Fibroblast of the aortic adventitia (primary cell): ENCODE data around the gene SPINT4. TPM values are rescaled to one million over a fixed set of nuclear protein-coding genes. Genes with fewer than 3 reads are reported as not detected.

Experiments used
- DNase-seq: peaks from one replicate; pipeline ENCODE4 v3.0.0-alpha.2; 2010; ENCODE audit warnings: low read depth
- H3K4me3 ChIP-seq: 2 replicates; pipeline ENCODE4 v1.5.1; 2011; ENCODE audit warnings: low read depth, mild to moderate bottlenecking, control low read depth, low read length, moderate library complexity
- CTCF ChIP-seq: IDR thresholded peaks from 2 replicates; pipeline ENCODE4 v1.5.1; 2011; ENCODE audit warnings: mild to moderate bottlenecking, low read length, control low read depth, inconsistent platforms; ENCODE audit not compliant: insufficient read depth
- total RNA-seq: library from RNA; depleted of rRNA; stranded (reverse); fragments of >200 nt; gene quantifications from 2 replicates; pipeline ENCODE4 v1.2.3, GENCODE V29; 2012; ENCODE audit warnings: low replicate concordance

SPINT4 gene
- total RNA-seq, 1 donor: not detected

- no peak for TF ChIP-seq CTCF
- no peak overlapping the region for H3K4me3 ChIP-seq
- DNase-seq: no peak
Observed at GRCh38 chr20:45765307-45765875, 43.2 kb downstream of the SPINT4 start.

GRCh38 chr20:45765980-45766379, 43.8 kb downstream of the SPINT4 start:
- DNase-seq: no peak
- H3K4me3 ChIP-seq: no peak overlapping the region
- no peak for TF ChIP-seq CTCF

GRCh38 chr20:45768479-45768878, 46.3 kb downstream of the SPINT4 start:
- DNase-seq: no peak
- no peak for TF ChIP-seq CTCF
- no peak overlapping the region for H3K4me3 ChIP-seq

GRCh38 chr20:45771182-45771759, 49.1 kb downstream of the SPINT4 start:
- DNase-seq: peak; percentile 85
- no peak overlapping the region for H3K4me3 ChIP-seq
- TF ChIP-seq CTCF: peak; percentile 88

DNA sequence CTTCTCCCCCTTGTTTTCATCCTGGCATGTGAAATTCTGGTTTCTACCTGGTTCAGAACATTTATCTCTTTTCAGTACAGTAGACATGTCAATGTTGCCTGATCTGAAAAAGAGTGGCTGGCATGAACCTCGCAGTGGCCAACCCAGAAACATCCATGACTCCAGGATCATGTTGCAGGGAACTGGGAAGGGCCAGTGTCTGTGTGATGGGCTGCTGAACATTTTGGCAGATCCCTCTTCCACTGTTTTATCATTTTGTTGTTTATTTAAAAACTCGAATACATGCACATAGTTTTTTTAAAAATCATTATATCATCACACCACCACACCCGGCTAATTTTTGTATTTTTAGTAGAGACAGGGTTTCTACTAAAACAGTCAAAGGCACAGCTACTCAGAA, 50.5 kb downstream of the SPINT4 start:
- H3K4me3 ChIP-seq: no peak overlapping the region
- no peak for TF ChIP-seq CTCF
- DNase-seq: no peak

DNA sequence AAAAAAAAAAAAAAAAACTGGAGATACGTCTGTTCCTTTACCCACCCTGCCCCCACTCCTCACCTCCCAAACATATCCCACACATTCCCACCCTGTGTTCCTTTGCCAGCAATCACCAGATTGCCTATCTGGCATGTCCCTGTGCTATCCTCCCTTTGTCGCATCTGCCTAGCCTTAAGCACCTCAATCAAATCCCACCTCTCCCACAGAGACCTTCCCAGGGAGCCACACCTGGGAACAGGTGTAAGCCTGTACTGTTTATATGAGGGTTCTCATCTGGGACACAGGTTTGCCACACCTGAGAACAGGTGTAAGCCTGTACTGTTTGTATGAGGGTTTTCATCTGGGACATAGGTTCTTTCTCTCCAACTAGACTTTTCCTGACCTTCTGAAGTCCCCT, 52.8 kb downstream of the SPINT4 start:
- no peak for TF ChIP-seq CTCF
- DNase-seq: no peak
- H3K4me3 ChIP-seq: no peak overlapping the region

GRCh38 chr20:45775411-45775810, 53.3 kb downstream of the SPINT4 start:
- TF ChIP-seq CTCF: no peak
- H3K4me3 ChIP-seq: no peak overlapping the region

More at GRCh38 chr20:45775411-45775810, 53.3 kb downstream of the SPINT4 start:
- DNase-seq: no peak
